Medulla oblongata (tissue), 1 donor: ENCODE data around the gene HMGN5.

Experiments used
- DNase-seq: peaks from one replicate; pipeline ENCODE4 v3.0.0-alpha.2; 2015; ENCODE audit errors: extremely low spot score

HMGN5 gene, protein sequence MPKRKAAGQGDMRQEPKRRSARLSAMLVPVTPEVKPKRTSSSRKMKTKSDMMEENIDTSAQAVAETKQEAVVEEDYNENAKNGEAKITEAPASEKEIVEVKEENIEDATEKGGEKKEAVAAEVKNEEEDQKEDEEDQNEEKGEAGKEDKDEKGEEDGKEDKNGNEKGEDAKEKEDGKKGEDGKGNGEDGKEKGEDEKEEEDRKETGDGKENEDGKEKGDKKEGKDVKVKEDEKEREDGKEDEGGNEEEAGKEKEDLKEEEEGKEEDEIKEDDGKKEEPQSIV

DNA sequence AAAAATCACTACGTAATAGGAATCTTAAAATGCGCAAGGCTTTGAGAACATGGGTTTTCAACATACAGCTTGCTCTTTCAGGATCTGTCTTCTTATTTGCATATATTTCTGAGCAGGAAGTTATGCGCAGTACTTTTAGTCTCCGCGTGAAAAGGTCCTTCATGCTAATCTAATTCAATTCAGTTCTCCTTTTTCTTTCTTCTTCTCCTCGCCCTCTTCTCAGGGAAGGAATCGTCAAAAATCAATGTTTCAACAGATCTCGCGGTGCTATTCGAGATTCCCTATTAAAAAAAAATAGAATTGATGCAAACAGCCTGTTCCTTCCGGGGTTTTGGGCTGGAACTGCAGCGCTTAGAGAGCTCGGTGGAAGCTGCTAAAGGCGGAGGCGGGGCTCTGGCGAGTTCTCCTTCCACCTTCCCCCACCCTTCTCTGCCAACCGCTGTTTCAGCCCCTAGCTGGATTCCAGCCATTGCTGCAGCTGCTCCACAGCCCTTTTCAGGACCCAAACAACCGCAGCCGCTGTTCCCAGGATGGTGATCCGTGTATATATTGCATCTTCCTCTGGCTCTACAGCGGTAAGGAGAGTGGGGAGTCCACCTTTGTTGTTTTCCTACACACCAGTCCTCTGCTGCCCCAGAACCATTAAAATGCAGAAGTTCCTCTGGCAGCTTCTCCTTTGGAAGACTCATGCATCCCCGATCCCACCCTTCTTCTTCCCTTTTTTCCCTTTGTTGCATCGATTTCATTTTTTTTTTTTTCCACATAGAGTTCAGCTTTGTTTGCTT is at the start of gene HMGN5, which contains the start of gene SH3BGRL:
TSS of gene HMGN5 (minus strand) at position 243 of the 785 bp plus-strand sequence. CDS start 80,364 bp downstream, outside the sequence.
TSS of gene SH3BGRL (plus strand) at position 432 of the 785 bp plus-strand sequence. CDS start at position 531, 99 bp downstream.
- DNase-seq = peak; percentile 79

DNA sequence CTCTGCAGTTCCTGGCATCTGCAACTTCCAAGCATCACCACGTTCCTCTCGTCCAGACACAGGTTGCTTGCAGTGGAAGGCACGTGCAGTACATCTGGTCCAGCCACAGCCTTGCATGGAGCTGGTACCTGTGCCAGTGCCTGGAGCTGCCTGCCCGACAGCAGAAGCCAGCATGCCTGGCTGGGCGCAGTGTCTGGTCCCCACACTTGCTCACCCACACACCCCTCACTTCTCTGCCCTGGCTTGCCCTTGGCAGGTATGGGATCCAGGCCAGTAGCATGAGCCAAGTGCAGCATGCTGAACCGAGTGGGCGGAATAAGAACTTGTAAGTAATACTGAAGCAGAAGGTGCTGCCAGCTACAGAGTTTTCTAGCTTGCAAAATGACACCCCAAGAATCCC is 40.0 kb upstream of the HMGN5 start:
- no peak for DNase-seq

DNA sequence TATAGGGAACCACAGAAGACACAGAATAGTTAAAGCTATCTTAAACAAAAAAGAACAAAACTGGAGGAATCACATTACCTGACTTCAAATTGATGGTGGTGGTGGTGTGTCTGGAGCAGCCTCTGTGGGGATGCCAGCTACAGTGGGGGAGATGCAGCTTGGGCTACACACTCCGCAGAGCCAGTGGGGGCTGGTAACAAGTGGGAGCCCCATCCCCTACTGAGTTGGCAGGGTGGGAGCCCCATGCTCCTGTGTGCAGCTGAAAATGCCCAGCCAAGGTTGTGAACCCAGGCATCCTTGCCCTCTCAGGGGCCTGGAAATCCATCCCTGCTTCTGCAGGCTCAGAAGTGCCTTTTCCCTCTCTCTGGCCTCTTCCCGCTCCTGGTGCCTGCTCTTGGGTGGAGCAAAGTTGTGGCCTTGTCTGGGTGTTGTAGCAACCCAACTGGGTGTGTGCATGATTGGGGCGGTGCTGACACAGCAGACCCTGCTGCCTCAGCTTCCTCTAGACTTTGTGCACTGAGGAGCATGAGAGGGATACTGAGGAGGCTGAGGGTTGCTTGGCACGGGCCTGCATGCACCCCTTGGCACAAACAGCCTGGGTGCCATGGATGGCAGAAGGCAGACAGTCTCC is 39.1 kb upstream of the HMGN5 start:
- DNase-seq = no peak

DNA sequence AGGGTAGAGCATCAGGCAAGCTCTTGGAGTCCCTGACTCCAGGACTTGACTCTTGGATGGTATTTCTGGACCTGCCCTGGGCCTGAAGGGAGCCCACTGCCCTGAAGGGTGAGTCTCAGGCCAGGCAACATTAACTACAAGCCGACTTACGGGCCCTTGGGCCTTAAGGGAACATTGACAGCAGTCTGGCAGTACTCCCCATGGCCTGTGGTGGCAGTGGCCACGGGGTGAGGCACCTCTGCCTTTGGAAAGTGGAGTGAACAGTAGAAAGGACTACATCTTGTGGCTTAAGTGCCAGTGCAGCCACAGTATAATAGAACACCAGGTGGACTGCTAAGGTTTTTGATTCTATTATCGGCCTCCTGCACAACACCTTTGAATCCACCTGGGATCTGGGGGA is 36.5 kb upstream of the HMGN5 start:
- DNase-seq = no peak

DNA sequence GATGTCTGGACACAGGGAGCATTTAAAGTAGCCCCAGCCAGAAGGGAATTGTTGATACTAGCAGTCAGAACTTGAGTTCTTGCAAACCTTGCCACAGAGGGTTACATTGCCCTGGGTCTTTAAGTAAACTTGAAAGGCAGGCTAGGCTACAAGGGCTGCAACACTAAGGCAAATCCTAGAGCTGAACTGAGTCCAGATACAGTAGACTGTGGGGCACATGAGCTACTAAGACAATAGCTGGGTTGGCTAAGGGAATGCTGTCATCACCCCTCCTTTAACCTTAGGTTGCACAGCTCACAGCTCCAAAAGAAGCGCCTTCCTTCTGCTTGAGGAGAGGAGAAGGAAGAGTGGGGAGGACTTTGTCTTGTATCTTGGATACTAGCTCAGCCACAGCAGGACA is 35.8 kb upstream of the HMGN5 start:
- no peak for DNase-seq

DNA sequence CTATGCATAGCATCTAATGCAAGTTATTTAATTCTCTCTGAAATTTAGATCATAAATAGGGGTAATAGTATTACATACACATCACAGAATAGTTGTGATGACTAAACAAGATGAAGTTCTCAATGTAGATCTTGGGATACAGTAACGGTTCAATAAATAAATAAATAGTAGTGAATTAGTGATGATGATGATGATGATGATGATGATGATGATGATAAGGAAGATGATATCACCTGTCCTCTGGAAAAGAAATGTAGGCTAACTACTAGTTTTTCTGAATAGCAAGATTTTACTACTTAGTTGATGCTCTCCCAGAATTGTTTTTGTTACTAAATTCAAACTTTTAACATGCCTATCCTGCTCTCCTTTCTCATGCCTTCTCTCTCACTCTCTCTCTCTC is 30.5 kb upstream of the HMGN5 start:
- no peak for DNase-seq

DNA sequence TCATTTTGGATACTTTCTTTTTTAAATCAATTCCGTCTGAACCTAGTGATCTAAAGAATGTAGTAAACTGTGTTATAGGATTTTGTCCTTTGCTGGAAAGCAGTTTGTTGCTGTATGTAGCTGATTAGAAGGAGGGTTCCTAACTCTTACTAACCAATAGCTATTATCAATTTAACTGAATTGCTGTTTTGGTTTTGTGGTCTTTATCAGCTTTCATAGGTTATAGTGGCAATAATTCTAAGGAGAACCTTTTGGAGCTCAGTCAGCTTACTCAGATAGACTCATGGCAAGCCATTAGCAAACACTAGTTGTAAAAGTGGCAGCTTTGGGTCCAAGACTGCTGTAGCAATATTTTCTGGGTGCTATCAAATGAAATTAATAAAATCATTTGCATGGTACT is 29.8 kb upstream of the HMGN5 start:
- no peak for DNase-seq

DNA sequence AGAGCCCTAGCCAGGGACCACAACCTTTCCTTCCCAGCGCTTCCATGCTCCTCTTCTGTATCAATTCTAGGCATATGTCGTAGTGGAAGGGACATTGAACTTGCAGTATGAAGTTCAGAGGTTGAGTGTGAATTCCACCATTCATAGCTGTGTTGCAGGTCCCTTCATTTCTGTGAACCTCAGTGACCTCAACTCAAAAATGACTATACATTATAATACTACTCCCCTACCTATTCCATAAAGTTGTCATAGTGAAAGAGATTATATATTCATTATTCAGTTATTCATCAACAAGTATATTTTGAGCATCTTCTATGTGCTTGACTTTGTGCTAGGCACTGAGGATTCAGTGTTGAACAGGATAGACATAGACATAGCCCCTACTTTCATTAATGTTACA is 28.2 kb upstream of the HMGN5 start:
- no peak for DNase-seq

DNA sequence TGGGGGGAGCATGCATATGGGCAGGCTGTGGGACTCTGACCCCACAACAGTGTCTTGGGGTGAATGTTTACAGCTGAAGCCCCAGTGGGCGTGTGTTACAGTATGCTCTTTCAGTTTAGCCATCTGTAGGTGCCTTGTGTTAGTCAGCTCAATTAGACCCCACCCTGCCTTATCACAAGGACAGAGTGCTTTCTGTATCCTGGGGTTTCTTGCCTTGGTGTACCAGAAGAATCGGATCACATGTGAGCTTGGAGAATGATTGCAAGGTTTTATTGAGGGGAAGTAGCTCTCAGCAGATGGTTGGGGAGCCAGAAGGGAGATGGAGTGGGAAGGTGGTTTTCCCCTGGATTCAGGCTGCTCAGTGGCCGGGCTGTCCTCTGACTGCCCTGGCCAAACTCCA is 27.5 kb upstream of the HMGN5 start:
- no peak for DNase-seq

DNA sequence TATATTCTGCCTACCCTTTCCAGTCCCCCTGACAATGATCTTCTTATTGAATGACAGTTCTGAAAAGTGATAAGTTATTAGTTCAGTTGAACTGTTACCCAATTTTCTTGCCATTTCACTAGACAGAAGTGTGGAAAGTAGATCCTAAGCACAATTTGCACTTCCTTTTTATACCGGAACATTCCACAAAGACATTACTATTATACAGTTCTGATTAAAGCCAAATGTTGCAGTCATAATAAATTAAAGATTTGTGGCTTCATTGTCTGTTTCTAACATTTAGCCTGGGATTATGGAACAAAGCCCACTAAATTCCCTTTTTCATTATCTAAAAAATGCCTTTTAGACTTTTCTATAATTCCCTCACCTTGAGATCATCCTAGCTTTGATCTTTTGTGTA is 14.0 kb upstream of the HMGN5 start:
- DNase-seq = no peak

DNA sequence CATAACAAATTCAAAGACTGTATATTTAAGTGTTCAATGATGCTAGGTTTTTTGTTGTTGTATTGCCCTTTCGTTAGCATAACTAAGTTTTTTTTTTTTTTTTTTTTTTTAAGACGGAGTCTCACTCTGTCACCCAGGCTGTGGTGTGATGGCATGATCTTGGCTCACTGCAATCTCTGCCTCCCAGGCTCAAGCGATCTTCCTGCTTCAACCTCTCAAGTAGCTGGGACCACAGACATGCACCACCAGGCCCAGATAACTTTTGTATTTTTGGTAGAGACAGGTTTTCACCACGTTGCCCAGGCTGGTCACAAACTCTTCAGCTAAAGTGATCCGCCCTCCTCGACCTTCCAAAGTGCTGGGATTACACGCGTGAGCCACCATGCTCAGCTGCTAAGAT is 7.2 kb upstream of the HMGN5 start:
- no peak for DNase-seq

DNA sequence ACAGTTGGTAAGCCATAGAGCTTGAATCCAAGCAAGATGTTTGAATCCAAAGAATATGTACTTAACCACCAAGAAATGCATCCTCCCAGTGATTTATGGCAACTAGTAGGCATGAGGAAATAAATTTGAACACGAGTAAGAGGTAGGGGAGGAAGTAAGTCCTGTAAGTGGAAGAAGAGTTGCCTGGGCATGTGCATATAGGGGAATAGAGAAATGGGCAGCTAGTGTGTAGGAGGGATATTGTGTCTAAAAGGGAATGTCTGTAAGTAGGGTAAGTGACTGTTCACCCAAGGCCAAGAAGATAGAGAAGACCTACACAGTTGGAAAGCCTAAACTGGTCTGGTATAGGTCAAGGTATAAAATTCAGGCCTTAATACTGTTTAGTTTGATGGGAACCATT is 4.8 kb upstream of the HMGN5 start:
- DNase-seq = no peak

DNA sequence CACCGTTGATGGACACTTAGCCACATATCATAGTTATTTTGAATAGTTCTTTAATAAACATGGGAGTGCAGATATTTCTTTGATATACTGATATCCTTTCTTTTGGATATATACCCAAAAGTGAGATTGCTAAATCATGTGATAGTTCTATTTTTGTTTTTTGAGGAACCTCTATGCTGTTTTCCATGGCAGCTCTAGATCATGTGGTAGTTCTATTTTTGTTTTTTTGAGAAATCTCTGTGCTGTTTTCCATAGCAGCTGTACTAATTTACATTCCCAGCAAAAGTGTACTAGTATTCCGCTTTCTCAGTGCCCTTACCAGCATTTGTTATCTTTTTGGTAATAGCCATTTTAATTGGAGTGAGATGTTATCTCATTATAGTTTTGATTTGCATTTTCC is 3.8 kb upstream of the HMGN5 start:
- no peak for DNase-seq

DNA sequence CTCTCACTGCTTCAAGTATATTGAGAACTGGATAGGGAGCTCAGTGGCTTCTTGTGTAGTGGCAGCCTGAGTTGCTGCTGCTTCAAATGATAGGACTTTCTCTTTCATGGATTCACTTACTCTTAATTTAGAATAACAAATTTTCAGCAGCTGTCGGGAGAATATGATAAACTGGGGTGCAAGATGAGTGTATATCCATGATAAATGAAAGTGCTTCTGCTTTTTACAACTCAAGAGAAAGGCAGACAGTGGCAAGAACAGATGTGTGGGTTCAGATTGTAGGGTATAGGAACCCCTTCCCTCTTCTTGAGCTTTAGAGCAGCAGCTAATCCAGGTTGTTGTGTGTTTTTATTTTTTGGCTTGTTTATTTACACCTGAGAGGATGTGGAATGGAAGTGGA is 1.2 kb upstream of the HMGN5 start:
- no peak for DNase-seq

DNA sequence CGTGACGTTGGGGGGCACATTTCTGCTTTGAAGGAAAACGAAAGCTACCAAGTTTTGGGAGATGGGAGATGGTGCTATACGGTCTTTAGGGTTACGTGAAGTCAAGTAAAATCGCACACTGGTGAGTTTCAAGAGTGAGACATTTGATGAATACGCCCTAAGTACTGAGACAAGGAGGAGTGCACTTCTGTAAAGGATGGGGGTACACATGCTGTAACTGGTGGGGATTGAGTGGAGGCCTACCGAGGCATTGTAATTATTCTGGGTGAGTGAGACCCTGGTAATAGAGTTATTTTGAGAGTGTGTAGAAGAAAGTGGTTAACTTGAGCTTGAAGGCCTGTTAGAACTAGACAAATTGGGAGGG is 725 bp upstream of the HMGN5 start:
- no peak for DNase-seq

DNA sequence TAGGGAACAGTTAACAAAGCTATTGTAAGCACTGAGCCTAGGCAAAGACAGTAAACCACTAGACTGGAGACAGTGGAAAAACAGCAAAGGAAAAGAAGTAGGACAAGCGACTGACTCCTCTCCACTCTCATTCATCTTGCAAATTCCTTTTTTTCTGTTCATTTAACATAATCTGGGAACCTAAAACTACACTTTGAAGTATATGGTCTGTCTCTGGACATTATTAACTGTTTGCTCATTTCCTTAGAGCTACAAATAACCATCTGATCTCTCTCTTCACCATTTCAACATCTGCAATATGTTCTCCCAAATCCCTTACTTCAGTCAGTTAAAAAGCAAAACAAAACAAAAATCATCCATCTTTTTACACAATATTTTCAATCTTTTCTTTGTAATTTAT is 642 bp downstream of the HMGN5 start:
- DNase-seq = peak; percentile 5

DNA sequence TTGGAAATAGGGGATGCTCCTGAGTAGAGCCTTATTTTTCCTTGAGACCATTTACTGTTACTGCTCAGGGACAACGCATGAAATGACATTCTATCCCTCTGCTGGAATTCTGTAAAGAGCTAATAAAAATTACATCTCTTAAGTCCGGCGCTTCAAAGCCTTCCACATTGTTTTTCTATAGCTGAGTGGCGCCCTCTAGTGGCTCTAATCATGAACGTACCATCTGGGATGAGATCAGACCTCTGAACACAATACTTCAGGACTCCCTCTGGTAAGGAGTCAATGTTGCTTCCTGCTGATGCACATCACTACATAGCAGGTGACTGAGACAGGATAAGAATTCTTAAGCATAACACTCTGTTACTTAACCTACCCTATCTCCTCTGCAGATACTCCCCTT is 6.0 kb downstream of the HMGN5 start:
- peak; percentile 65 for DNase-seq

DNA sequence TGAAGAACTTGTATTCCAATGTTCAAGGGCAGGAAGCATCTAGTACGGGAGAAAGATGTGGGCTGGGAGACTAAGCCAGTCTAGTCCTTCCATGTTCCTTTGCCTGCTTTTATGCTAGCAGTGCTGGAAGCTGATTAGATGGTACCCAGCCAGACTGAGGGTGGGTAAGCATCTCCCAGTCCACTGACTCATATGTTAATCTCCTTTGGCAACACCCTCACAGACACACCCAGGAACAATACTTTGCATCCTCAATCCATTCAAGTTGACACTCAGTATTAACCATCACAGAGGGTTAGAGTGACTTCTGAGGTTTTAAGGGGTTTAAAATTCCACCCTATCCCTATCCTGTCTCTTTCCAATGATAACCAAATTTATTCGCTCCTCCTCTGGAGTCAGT is 6.5 kb downstream of the HMGN5 start:
- DNase-seq = no peak

DNA sequence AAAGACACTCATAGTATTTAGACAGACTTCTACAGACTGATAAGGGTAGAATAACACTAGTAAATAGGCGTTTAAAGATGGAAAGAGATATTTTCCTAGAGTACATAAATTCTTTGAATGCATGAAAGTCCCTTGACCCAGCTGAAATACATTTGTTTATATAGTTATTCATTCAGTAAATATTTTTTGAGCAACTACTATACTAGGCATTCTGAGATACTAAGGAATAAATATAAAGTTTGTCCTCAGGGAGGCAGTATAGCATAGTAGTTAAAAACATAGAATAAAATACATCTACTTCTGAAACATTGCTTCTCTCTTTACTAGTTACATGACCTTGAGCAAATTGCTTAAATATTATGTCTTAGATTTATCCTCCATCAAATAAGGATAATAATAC is 27.4 kb downstream of the HMGN5 start:
- DNase-seq = peak; percentile 37

DNA sequence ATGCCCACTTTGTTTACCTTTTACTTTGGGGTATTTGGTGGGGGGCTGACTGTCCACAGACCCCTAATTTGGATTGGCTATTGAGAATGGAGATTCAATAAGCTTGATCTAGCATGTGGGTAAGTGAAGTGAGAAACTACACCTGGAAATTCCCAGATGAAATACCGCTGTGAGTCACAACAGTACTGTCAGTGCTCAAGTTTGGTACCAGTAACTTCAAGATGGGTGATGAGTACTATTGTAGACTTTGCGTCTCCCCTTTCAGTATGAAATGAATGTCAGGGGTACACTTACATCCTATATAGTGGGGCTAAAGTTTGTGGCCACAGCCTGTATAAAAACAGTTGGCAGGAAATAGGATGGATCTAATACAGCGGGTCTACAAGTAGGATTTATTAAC is 33.3 kb downstream of the HMGN5 start:
- no peak for DNase-seq

DNA sequence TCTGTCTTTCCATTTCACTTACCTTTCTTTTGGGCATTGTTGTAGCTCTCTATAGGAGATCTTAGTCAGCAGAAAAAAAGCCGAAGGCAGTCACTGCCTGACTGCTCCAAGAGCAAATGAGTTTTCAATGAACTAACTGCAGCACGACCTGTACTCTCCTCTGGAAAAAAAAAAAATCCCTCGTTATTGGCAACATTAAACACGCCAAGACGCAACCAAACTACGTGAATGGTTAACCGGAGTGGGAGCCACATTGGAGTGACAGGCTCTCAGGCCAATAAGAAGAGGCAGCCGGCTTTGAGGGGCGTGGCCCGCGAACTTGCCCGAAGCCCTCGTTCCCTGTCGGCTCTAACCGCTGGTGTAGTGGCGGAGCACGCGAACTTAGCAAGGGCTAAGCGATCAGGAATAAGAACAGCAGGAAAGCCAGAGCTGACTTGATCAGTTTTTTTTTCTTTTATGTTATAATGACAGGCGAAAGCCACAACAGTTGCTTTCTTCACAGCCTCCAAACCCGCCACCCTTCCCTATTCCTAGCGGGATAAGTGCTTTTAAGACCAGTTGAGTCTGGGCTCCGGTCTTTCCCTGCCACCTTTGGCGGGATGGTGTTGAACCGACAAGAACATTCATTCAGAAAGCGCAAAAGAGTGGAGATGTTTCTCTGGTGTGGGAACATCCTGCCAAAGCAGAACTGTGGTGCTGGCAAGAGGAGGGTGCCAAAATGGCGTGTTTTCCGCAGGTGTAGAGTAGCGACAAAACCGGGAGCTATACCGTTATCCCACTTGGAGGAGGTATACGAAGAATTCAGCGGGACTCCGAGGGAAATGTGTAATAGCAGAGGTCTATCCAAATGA is 80.0 kb downstream of the HMGN5 start:
- peak; percentile 92 for DNase-seq

DNA sequence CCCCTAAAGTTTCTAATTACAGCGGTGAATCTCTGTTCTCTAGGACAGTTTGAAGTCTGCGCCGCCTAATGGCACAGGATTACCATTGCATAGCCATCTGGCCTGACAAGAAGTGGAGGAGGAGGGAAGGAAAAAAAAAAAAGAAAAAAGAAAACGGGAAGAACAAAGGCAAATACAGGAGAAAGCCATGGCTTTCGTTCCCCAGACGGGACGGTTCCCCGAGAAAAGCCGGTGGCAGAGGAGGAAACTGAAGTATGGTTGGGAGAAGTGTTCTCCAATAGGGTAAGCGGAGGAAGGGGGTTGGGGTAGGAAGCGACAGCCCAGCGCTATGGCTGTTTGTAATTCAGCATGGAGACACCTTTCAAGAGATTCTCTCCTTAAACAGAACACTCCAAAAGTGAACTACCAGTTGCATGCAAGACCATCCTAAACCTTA is 80.8 kb downstream of the HMGN5 start:
- DNase-seq = peak; percentile 79
